HG03103 (cell line): ENCODE measurements around the gene SPIN2B.
"Not testable (repeated sequence)": the region's sequence is repeated elsewhere in the genome, so short reads cannot be mapped to it uniquely, and the experiment has no call there.

ENCODE experiments used
- ATAC-seq: cut with Tn5 transposase; IDR thresholded peaks from one replicate; pipeline ENCODE4 v1.9.1; 2021; ENCODE audit warnings: low read depth; ENCODE audit not compliant: unreplicated experiment

SPIN2B gene

DNA sequence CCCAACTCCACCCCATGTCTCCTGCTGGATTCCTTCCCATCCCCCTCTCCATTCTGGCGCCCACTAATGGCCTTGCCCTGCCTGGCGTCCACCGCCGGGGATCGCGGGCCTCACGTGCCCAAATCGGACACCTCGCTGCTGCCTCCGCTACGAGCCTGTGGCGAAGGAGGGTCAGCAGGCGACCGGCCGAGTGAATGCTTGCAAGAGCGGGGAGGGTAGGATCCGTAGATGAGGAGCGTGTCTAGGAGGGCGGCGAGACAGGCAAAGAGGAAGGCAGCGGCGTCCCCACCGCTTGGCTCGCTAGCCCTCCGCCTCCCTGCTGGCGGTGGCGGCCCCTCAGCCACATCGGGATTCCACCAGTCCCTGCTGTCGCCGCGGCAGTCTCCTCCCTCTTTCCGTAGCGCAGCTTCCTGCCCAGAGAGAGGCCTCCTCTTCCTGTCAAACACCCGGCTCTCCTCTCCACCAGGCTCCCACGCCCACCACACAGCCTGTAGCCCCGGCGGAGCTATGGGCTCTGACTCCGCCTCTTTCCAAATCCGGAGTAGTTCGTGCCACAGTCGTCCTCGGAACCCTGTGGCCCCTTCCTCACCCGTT is at the start of gene SPIN2B:
Gene SPIN2B (minus strand): TSS at position 387 of the 594 bp plus-strand sequence.
- ATAC-seq = peak; percentile 99

DNA sequence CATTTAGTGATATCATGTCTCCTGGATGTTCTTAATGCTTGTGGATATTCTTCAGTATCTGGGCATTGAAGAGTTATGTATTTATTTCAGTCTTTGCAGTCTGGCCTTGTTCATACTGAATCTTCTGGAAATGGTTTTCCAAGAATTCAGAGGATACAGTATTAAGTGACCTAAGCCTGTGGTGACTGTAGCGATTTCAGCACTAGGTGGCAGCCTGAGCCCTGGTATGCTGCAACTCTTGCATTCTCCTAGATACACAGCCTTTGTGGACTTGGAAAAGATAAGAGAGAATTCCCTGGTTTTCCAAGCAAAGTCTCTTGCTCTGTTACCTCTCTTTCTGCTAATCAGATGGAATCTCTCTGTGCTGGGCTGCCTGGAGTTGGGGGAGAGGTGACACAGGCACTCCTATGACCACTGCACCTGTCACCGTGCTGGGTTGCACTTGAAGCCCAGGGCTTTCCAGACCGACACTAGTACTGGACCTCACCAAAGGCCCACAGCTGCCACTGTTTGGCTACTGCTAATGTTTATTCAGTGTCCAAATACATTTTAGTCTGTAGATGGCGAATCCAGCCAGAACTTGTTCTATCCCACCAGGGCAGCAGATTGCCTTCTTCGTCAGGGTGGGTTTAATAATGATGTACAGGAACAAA is 35.2 kb upstream of the SPIN2B start:
- ATAC-seq = no peak

- ATAC-seq = no peak
Observed at GRCh38 chrX:57155171-57155570, 33.8 kb upstream of the SPIN2B start.

DNA sequence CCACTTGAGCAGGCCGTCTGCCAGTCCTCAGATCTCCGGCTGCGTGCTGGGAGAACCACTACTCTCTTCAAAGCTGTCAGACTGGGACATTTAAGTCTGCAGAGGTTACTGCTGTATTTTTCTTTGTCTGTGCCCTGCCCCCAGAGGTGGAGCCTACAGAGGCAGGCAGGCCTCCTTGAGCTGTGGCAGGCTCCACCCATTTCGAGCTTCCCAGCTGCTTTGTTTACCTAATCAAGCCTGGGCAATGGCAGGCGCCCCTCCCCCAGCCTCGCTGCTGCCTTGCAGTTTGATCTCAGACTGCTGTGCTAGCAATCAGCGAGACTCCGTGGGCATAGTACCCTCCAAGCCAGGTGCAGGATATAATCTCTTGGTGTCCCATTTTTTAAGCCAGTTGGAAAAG is 30.9 kb upstream of the SPIN2B start:
- ATAC-seq = not testable (repeated sequence)

DNA sequence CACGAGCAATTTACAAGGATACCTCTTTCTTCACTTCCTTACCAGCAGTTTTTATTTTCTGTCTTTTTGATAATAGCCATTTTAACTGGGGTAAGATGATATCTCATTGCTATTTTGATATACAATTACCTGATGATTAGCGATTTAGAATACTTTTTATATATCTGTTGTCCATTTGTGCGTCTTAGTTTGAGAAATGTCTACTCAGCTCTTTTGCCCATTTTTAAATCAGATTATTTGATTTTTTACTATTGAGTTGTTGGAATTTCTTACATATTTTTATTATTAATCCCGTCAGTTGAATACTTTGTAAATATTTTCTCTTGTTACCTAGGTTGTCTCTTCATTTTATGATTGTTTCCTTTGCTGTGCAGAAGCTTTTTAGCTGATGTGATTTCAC is 17.3 kb upstream of the SPIN2B start:
- no peak for ATAC-seq

GRCh38 chrX:57137501-57137900 is 16.2 kb upstream of the SPIN2B start:
- ATAC-seq = no peak

- ATAC-seq = not testable (repeated sequence)
Observed at GRCh38 chrX:57137073-57137472, 15.7 kb upstream of the SPIN2B start, which contains the start of gene SPIN2A. Gene SPIN2A (minus strand): TSS chrX:57137397. CDS start chrX:57136597, 800 bp downstream.

DNA sequence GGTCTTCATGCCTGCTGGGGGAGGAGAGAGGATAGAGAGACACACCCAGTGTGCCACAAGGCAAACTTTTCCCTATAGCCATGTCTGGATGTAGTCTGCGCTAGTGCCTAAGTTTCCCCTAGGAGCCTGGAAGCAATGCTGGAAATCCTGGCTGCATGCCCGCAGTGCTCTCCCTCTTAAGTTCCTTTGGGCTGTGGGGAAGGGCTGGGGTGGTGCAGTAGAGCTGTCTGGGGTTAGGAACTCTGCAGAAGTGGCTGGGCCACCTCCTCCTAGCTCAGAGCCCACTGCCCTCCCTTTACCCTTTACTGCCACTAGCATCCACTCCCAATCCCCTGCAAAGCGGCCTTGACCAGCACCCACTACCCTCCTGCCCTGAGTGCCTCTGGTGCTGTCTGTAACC is 15.2 kb upstream of the SPIN2B start:
- ATAC-seq = not testable (repeated sequence)

DNA sequence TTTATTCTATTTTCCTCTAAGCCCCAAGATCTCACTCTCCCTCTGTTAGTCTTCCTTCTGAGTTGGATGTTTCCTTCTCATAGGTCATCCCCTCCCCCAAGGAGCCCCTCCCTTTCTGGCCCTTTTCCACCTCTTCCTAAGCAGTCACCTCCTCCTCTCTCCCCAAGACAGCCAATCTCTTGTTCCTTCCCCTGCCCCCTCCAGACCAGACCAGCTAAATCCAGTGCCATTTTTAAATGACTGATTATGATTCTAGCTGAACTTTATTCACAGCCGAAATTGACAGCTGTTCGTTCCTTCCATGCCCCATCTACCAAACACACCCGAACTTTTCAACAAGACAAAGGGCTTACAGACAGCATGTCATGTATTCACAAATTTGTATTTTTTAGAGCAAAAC is 13.9 kb upstream of the SPIN2B start:
- ATAC-seq = no peak

DNA sequence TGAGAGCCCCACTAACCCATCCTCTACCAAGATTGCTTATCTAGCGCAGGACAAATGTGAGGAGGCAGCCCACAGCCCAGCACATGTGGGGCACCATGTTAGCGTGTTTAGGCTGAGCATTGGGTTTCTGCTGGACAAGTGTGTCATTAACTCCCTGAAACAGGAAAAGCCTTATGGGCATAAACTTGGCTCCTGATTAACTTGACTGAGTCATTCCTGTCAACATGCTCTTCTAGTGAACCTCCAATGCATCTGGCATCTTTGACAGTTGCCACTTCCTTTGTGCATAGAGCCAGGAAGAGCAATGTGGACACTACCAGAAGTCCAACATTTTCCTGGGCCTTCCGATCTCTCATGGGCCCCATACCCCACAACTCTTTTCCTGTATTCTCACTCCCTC is 13.4 kb upstream of the SPIN2B start:
- no peak for ATAC-seq

DNA sequence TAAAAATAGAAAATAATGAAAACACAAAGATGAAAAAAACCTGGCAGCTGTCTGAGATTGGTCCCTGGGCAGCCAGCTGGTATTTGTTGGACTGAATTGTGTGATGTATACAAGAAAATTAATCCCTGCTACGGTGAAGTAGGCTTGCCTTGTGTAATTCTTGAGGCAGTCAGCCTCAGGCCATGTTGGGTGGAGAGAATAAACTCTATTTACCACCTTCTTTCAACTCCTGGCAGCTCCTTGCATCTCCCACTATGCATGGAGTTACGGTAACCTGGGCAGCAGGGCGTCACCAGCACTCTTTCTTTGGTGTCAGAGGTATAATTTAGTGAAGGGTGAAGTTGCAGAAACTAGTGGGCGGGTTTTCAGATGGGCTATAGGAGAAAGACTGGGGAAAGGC is 12.4 kb upstream of the SPIN2B start:
- no peak for ATAC-seq

- ATAC-seq = not testable (repeated sequence)
Observed at GRCh38 chrX:57133284-57133683, 11.9 kb upstream of the SPIN2B start.

DNA sequence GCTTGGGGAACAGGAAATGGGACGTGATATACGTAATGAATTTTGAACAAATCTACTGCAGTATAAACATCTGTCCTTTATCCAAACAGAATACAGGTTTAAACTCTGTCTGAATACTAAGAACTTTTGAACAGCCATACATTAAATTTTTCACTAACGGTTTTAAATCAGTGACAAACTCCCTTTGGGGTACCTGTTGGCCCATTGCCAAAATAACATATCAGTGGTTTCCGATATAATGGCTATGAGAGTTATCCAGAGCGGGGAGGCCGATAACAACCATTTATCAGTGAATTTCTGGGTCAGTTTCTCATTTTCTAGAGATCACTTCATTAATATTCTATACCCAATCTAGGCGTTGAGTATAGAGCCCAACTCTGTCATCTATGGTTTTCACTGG is 10.7 kb upstream of the SPIN2B start:
- ATAC-seq = no peak

- no peak for ATAC-seq
Observed at GRCh38 chrX:57121816-57122215, 468 bp upstream of the SPIN2B start.

DNA sequence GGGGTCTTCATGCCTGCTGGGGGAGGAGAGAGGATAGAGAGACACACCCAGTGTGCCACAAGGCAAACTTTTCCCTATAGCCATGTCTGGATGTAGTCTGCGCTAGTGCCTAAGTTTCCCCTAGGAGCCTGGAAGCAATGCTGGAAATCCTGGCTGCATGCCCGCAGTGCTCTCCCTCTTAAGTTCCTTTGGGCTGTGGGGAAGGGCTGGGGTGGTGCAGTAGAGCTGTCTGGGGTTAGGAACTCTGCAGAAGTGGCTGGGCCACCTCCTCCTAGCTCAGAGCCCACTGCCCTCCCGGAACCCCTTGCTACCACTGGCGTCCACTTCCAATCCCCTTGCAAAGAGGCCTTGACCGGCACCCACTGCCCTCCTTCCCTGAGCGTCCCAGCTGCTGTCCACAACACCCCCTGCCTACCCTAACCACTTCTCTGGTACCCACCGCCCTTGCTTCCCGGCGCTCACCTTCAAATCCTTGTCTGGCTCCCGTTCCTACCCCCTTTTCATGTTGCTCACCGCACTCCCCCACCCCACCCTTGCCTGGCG is 658 bp downstream of the SPIN2B start:
- not testable (repeated sequence) for ATAC-seq

- ATAC-seq = no peak
Observed at GRCh38 chrX:57119416-57119815, 1.9 kb downstream of the SPIN2B start.

- ATAC-seq = not testable (repeated sequence)
Observed at GRCh38 chrX:57117566-57117965, 3.8 kb downstream of the SPIN2B start.

GRCh38 chrX:57104921-57105398 is 16.4 kb downstream of the SPIN2B start:
- ATAC-seq = no peak

- ATAC-seq = no peak
Observed at GRCh38 chrX:57104406-57104805, 16.9 kb downstream of the SPIN2B start.

GRCh38 chrX:57103489-57103888 is 17.9 kb downstream of the SPIN2B start:
- ATAC-seq = no peak

- ATAC-seq = not testable (repeated sequence)
Observed at GRCh38 chrX:57102918-57103317, 18.4 kb downstream of the SPIN2B start.

DNA sequence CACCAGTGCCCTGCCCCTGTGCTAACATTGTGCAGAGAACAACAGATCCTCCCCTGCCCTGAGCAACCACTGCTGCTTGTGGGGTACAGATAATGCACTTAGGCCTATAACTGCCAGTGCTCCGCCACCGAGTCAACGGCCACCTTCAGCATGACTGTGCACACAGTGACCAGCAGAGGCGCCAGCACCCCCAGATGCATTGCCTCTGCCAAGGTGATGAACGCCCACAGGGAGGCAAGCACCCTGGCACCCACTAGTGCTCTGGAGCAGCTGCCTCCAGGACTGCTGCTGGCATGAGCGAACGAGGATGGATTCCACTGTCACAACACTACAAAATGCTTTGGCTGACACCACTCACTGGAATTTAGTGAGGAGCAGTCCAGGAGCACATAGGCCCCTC is 38.2 kb downstream of the SPIN2B start:
- ATAC-seq = no peak
